ENCODE results near the gene CCDC13. TPM values are rescaled to one million over a fixed set of nuclear protein-coding genes. Genes with fewer than 3 reads are reported as not detected.

Gene CCDC13
- total and polyA plus RNA-seq, 2 of the 13 experiments (the other 11 are each of a cell fraction or from before 2014, with no cell fraction given), result 0.22 to 0.51 TPM

- no peak for TF ChIP-seq ZNF646 (CRISPR knock-in tag; IDR thresholded peaks at IDR 0.05)
- TF ChIP-seq CBX2 (IDR thresholded peaks at IDR 0.05; ENCODE audit: low read depth, low read length), result no peak
- no peak for TF ChIP-seq CBX2 (CRISPR knock-in tag; IDR thresholded peaks at IDR 0.05; ENCODE audit: low read depth)
- TF ChIP-seq, protein P1, sequence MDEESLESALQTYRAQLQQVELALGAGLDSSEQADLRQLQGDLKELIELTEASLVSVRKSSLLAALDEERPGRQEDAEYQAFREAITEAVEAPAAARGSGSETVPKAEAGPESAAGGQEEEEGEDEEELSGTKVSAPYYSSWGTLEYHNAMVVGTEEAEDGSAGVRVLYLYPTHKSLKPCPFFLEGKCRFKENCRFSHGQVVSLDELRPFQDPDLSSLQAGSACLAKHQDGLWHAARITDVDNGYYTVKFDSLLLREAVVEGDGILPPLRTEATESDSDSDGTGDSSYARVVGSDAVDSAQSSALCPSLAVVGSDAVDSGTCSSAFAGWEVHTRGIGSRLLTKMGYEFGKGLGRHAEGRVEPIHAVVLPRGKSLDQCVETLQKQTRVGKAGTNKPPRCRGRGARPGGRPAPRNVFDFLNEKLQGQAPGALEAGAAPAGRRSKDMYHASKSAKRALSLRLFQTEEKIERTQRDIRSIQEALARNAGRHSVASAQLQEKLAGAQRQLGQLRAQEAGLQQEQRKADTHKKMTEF (CRISPR knock-in tag; IDR thresholded peaks at IDR 0.05), result no peak
- TF ChIP-seq, protein P2, sequence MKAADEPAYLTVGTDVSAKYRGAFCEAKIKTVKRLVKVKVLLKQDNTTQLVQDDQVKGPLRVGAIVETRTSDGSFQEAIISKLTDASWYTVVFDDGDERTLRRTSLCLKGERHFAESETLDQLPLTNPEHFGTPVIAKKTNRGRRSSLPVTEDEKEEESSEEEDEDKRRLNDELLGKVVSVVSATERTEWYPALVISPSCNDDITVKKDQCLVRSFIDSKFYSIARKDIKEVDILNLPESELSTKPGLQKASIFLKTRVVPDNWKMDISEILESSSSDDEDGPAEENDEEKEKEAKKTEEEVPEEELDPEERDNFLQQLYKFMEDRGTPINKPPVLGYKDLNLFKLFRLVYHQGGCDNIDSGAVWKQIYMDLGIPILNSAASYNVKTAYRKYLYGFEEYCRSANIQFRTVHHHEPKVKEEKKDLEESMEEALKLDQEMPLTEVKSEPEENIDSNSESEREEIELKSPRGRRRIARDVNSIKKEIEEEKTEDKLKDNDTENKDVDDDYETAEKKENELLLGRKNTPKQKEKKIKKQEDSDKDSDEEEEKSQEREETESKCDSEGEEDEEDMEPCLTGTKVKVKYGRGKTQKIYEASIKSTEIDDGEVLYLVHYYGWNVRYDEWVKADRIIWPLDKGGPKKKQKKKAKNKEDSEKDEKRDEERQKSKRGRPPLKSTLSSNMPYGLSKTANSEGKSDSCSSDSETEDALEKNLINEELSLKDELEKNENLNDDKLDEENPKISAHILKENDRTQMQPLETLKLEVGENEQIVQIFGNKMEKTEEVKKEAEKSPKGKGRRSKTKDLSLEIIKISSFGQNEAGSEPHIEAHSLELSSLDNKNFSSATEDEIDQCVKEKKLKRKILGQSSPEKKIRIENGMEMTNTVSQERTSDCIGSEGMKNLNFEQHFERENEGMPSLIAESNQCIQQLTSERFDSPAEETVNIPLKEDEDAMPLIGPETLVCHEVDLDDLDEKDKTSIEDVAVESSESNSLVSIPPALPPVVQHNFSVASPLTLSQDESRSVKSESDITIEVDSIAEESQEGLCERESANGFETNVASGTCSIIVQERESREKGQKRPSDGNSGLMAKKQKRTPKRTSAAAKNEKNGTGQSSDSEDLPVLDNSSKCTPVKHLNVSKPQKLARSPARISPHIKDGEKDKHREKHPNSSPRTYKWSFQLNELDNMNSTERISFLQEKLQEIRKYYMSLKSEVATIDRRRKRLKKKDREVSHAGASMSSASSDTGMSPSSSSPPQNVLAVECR (CRISPR knock-in tag; IDR thresholded peaks at IDR 0.05; ENCODE audit: borderline replicate concordance), result no peak
- TF ChIP-seq ZNF263 (CRISPR knock-in tag; IDR thresholded peaks at IDR 0.05), result no peak
- TF ChIP-seq KDM4B (CRISPR knock-in tag; IDR thresholded peaks at IDR 0.05), result no peak
- TF ChIP-seq ZEB1 (IDR thresholded peaks at IDR 0.05; ENCODE audit: insufficient replicate concordance, low read depth), result no peak
- TF ChIP-seq STAG1 (CRISPR knock-in tag; IDR thresholded peaks at IDR 0.05), result peak; percentile 46; the same call in 1 of the 2 replicates
- TF ChIP-seq, protein P3, sequence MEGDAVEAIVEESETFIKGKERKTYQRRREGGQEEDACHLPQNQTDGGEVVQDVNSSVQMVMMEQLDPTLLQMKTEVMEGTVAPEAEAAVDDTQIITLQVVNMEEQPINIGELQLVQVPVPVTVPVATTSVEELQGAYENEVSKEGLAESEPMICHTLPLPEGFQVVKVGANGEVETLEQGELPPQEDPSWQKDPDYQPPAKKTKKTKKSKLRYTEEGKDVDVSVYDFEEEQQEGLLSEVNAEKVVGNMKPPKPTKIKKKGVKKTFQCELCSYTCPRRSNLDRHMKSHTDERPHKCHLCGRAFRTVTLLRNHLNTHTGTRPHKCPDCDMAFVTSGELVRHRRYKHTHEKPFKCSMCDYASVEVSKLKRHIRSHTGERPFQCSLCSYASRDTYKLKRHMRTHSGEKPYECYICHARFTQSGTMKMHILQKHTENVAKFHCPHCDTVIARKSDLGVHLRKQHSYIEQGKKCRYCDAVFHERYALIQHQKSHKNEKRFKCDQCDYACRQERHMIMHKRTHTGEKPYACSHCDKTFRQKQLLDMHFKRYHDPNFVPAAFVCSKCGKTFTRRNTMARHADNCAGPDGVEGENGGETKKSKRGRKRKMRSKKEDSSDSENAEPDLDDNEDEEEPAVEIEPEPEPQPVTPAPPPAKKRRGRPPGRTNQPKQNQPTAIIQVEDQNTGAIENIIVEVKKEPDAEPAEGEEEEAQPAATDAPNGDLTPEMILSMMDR (CRISPR knock-in tag; IDR thresholded peaks at IDR 0.05), result peak; percentile 77
- no peak for TF ChIP-seq ZNF563 (CRISPR knock-in tag; IDR thresholded peaks at IDR 0.05)
- TF ChIP-seq ZMYM3 (CRISPR knock-in tag; IDR thresholded peaks at IDR 0.05), result 0 out of 2 replicates have a peak, but pooled peaks have one; percentile 11
- TF ChIP-seq CENPBD1 (CRISPR knock-in tag; IDR thresholded peaks at IDR 0.05; ENCODE audit: borderline replicate concordance, low read depth), result no peak
- no peak for TF ChIP-seq SNAI1 (CRISPR knock-in tag; IDR thresholded peaks at IDR 0.05; ENCODE audit: borderline replicate concordance)
- TF ChIP-seq ZNF746 (CRISPR knock-in tag; IDR thresholded peaks at IDR 0.05), result no peak; the same call in 1 of the 2 replicates
Measured at GRCh38 chr3:42732829-42733459, 40.1 kb downstream of the CCDC13 start (continued).

Measured in HepG2 (cell line).